Measurements from ENCODE around the gene GOLGA8N. TPM values are rescaled to one million over a fixed set of nuclear protein-coding genes. Genes with fewer than 3 reads are reported as not detected.

Gene GOLGA8N
- total and polyA plus RNA-seq, 2 donors (not counting 1 experiment from before 2014, with no cell fraction given) = 3.7 to 7.5 TPM

GRCh38 chr15:32652178-32652577 is 58.9 kb downstream of the GOLGA8N start:
- CTCF ChIA-PET = interaction anchor here (0.8 kb wide), 1 partner anchor 10 kb away, joined by 3 read pairs; no protein-coding TSS in a partner anchor
- POLR2A ChIA-PET = no interaction called here
- no peak for ATAC-seq (ENCODE audit: low read depth)
- Histone ChIP-seq H3K27me3 (replicated peaks in 1 of 4; ENCODE audit: control extremely low read depth in 1 of 4, control insufficient read depth in 3 of 4, insufficient read depth in 4 of 4, low read length in 3 of 4) (no peaks in the 10 kb centered on the region), H2AFZ (ENCODE audit: insufficient read depth, low read depth, low read length, poor library complexity, severe bottlenecking) (no peak overlapping the region), H3K79me2 (ENCODE audit: control insufficient read depth, insufficient read depth, low read length) (no peaks in the 10 kb centered on the region), H3K9me3 (ENCODE audit: control extremely low read depth in 1 of 3, control insufficient read depth in 2 of 3, insufficient read depth in 1 of 3, low read length in 2 of 3) (no peaks in the 10 kb centered on the region), H3K4me1 (ENCODE audit: control insufficient read depth in 2 of 2, insufficient read depth in 2 of 2, low read length in 2 of 2) (no peaks in the 10 kb centered on the region), H3K27ac (ENCODE audit: low read length in 2 of 2) (no peak overlapping the region), H3K36me3 (replicated peaks in 1 of 2; ENCODE audit: control extremely low read depth in 1 of 2, control insufficient read depth in 1 of 2, extremely low read depth in 1 of 2, insufficient read depth in 2 of 2, low read length in 1 of 2) (no peaks in the 10 kb centered on the region), H3K4me2 (replicated peaks; ENCODE audit: low read depth, low read length, poor library complexity, severe bottlenecking) (no peak overlapping the region), H4K20me1 (ENCODE audit: control insufficient read depth, insufficient read depth, low read length, poor library complexity, severe bottlenecking) (no peaks in the 10 kb centered on the region), H3K4me3 (ENCODE audit: control extremely low read depth in 1 of 5, extremely low read depth in 1 of 5, insufficient read depth in 1 of 5, low read depth in 2 of 5, low read length in 4 of 5) (no peak overlapping the region), H3K9ac (ENCODE audit: low read length) (no peak overlapping the region)
- TF ChIP-seq CTCF (IDR thresholded peaks at IDR 0.05) (no peak), EZH2 (IDR thresholded peaks at IDR 0.05; ENCODE audit: borderline replicate concordance, insufficient read depth, low read depth, low read length, poor library complexity, severe bottlenecking) (no peak)
- Mint-ChIP-seq H3K4me3 (no peak overlapping the region), H3K27me3 (no peaks in the 10 kb centered on the region), H3K27ac (no peak overlapping the region), H3K4me1 (peaks cover 1% of the 10 kb centered on the region), H3K9me3 (ENCODE audit: insufficient read depth) (no peaks in the 10 kb centered on the region)
- 89% methylated on average over 3 of the region's 3 CpGs for WGBS (ENCODE audit: insufficient coverage)
- intact Hi-C loops (cut with micrococcal nuclease) = no loop called here
- DNase-seq = no peak

- TF ChIP-seq CTCF (IDR thresholded peaks at IDR 0.05) = no peak
- no peak for TF ChIP-seq EZH2 (IDR thresholded peaks at IDR 0.05; ENCODE audit: borderline replicate concordance, insufficient read depth, low read depth, low read length, poor library complexity, severe bottlenecking)
- 33% methylated on average over 1 of the region's 4 CpGs for WGBS (ENCODE audit: insufficient coverage)
These were observed 62.8 kb downstream of the GOLGA8N start for GRCh38 chr15:32656091-32656490.

More at GRCh38 chr15:32656091-32656490, 62.8 kb downstream of the GOLGA8N start:
- ChIA-PET CTCF (interaction anchor here (0.8 to 2.2 kb wide), 3 partner anchors 8 to 338 kb away, joined by 4 to 8 read pairs (median 5); no protein-coding TSS in a partner anchor), POLR2A (no interaction called here)
- no peak overlapping the region for H3K27ac ChIP-seq (ENCODE audit: low read length in 2 of 2)
- no peaks in the 10 kb centered on the region for H3K27me3 Mint-ChIP-seq
- ATAC-seq (ENCODE audit: low read depth) (no peak), DNase-seq (no peak)
- no peaks in the 10 kb centered on the region for H3K79me2 ChIP-seq (ENCODE audit: control insufficient read depth, insufficient read depth, low read length)
- no peak overlapping the region for H3K27ac Mint-ChIP-seq
- no peaks in the 10 kb centered on the region for H3K36me3 ChIP-seq (replicated peaks in 1 of 2; ENCODE audit: control extremely low read depth in 1 of 2, control insufficient read depth in 1 of 2, extremely low read depth in 1 of 2, insufficient read depth in 2 of 2, low read length in 1 of 2)
- H4K20me1 ChIP-seq (ENCODE audit: control insufficient read depth, insufficient read depth, low read length, poor library complexity, severe bottlenecking) = no peaks in the 10 kb centered on the region
- H3K4me1 ChIP-seq (ENCODE audit: control insufficient read depth in 2 of 2, insufficient read depth in 2 of 2, low read length in 2 of 2) = no peaks in the 10 kb centered on the region
- intact Hi-C loops (cut with micrococcal nuclease) = no loop called here
- H3K4me3 Mint-ChIP-seq = no peak overlapping the region
- H3K4me3 ChIP-seq (ENCODE audit: control extremely low read depth in 1 of 5, extremely low read depth in 1 of 5, insufficient read depth in 1 of 5, low read depth in 2 of 5, low read length in 4 of 5) = no peak overlapping the region
- H3K4me2 ChIP-seq (replicated peaks; ENCODE audit: low read depth, low read length, poor library complexity, severe bottlenecking) = no peak overlapping the region
- no peak overlapping the region for H3K9ac ChIP-seq (ENCODE audit: low read length)
- H2AFZ ChIP-seq (ENCODE audit: insufficient read depth, low read depth, low read length, poor library complexity, severe bottlenecking) = no peak overlapping the region
- no peaks in the 10 kb centered on the region for H3K9me3 ChIP-seq (ENCODE audit: control extremely low read depth in 1 of 3, control insufficient read depth in 2 of 3, insufficient read depth in 1 of 3, low read length in 2 of 3)
- H3K27me3 ChIP-seq (replicated peaks in 1 of 4; ENCODE audit: control extremely low read depth in 1 of 4, control insufficient read depth in 3 of 4, insufficient read depth in 4 of 4, low read length in 3 of 4) = no peaks in the 10 kb centered on the region
- H3K4me1 Mint-ChIP-seq = peaks cover 3% of the 10 kb centered on the region
- no peaks in the 10 kb centered on the region for H3K9me3 Mint-ChIP-seq (ENCODE audit: insufficient read depth)

Data from B cell (primary cell).